Osteoblast (primary cell): ENCODE results near the gene SPHK1. TPM values are rescaled to one million over a fixed set of nuclear protein-coding genes. Genes with fewer than 3 reads are reported as not detected.

Experiments
- DNase-seq: peaks from one replicate; pipeline ENCODE4 v3.0.0; 2011; ENCODE audit warnings: low spot score, mixed read lengths; ENCODE audit not compliant: insufficient read length; ENCODE audit errors: missing footprints
- H2AFZ ChIP-seq: 2 replicates; pipeline ENCODE4 v1.6.0; 2011; ENCODE audit warnings: mild to moderate bottlenecking, low read length
- H3K27ac ChIP-seq: 2 replicates; pipeline ENCODE4 v1.5.1; 2011; ENCODE audit warnings: mild to moderate bottlenecking, low read depth, low read length, moderate library complexity
- H3K27me3 ChIP-seq: 2 replicates; pipeline ENCODE4 v1.6.0; 2012; ENCODE audit warnings: mild to moderate bottlenecking, control low read depth, inconsistent platforms, low read length, moderate library complexity; ENCODE audit not compliant: insufficient read depth
- H3K36me3 ChIP-seq: 2 replicates; pipeline ENCODE4 v1.5.1; 2011; ENCODE audit warnings: mild to moderate bottlenecking, low read length, control low read depth, moderate library complexity; ENCODE audit not compliant: insufficient read depth
- H3K4me1 ChIP-seq: 2 replicates; pipeline ENCODE4 v1.5.1; 2011; ENCODE audit warnings: mild to moderate bottlenecking, low read length, control low read depth, moderate library complexity; ENCODE audit not compliant: insufficient read depth
- H3K4me2 ChIP-seq: 2 replicates; pipeline ENCODE4 v1.6.0; 2011; ENCODE audit warnings: mild to moderate bottlenecking, low read length; ENCODE audit not compliant: insufficient read depth
- H3K4me3 ChIP-seq: fragments of 200-600 bp; sonication (generic); 3 replicates; pipeline ENCODE4 v1.5.1; 2012; ENCODE audit warnings: mild to moderate bottlenecking, low read length, inconsistent platforms; ENCODE audit not compliant: insufficient read depth
- H3K79me2 ChIP-seq: 2 replicates; pipeline ENCODE4 v1.6.0; 2012; ENCODE audit warnings: mild to moderate bottlenecking, low read length, control low read depth, inconsistent platforms; ENCODE audit not compliant: insufficient read depth
- H3K9me3 ChIP-seq: 2 replicates; pipeline ENCODE4 v1.5.1; 2011; ENCODE audit warnings: low read depth, low read length, control low read depth
- H4K20me1 ChIP-seq: 2 replicates; pipeline ENCODE4 v1.6.0; 2012; ENCODE audit warnings: mild to moderate bottlenecking, low read length, control low read depth; ENCODE audit not compliant: insufficient read depth
- CTCF ChIP-seq: IDR thresholded peaks from 2 replicates; pipeline ENCODE4 v1.5.1; 2011; ENCODE audit warnings: mild to moderate bottlenecking, low read depth, low read length, moderate library complexity; ENCODE audit errors: extremely low read depth
- total RNA-seq: library from RNA; depleted of rRNA; stranded (reverse); fragments of >200 nt; gene quantifications from 2 replicates; pipeline ENCODE4 v1.2.3, GENCODE V29; 2012

The SPHK1 gene
- total RNA-seq, 1 donor = 112 TPM

- no peak overlapping the region for H3K27ac ChIP-seq
- H3K4me3 ChIP-seq = no peak overlapping the region
- H3K4me1 ChIP-seq = peaks cover 19% of the 10 kb centered on the region
- H3K9me3 ChIP-seq = no peaks in the 10 kb centered on the region
- H4K20me1 ChIP-seq = peaks cover 6% of the 10 kb centered on the region
- peaks cover 14% of the 10 kb centered on the region for H3K36me3 ChIP-seq
- H3K27me3 ChIP-seq = no peaks in the 10 kb centered on the region
- TF ChIP-seq CTCF = no peak
- no peak for DNase-seq
- H2AFZ ChIP-seq = no peak overlapping the region
- no peak overlapping the region for H3K4me2 ChIP-seq
- peaks cover 40% of the 10 kb centered on the region for H3K79me2 ChIP-seq
Observed at GRCh38 chr17:76350463-76350862, 33.9 kb upstream of the SPHK1 start.

GRCh38 chr17:76351526-76352071, 32.8 kb upstream of the SPHK1 start:
- Histone ChIP-seq H3K36me3 (peaks cover 5% of the 10 kb centered on the region), H3K27ac (peak overlapping the region; percentile 61), H3K27me3 (no peaks in the 10 kb centered on the region), H3K4me2 (peak overlapping the region; percentile 70), H3K9me3 (no peaks in the 10 kb centered on the region), H2AFZ (no peak overlapping the region), H3K4me3 (peak overlapping the region; percentile 51), H4K20me1 (peaks cover 6% of the 10 kb centered on the region), H3K79me2 (peaks cover 40% of the 10 kb centered on the region), H3K4me1 (peaks cover 19% of the 10 kb centered on the region)
- no peak for TF ChIP-seq CTCF
- peak; percentile 75 for DNase-seq

- peaks cover 6% of the 10 kb centered on the region for H4K20me1 ChIP-seq
- peak; percentile 93 for DNase-seq
- peaks cover 22% of the 10 kb centered on the region for H3K4me1 ChIP-seq
- H3K79me2 ChIP-seq = peaks cover 40% of the 10 kb centered on the region
- no peak for TF ChIP-seq CTCF
- H2AFZ ChIP-seq = peak overlapping the region; percentile 77
- H3K9me3 ChIP-seq = no peaks in the 10 kb centered on the region
- peak overlapping the region; percentile 97 for H3K27ac ChIP-seq
- no peaks in the 10 kb centered on the region for H3K36me3 ChIP-seq
- no peaks in the 10 kb centered on the region for H3K27me3 ChIP-seq
- peak overlapping the region; percentile 93 for H3K4me3 ChIP-seq
- H3K4me2 ChIP-seq = peak overlapping the region; percentile 99
Observed at GRCh38 chr17:76353004-76353598, 31.3 kb upstream of the SPHK1 start.

GRCh38 chr17:76353599-76354316, 30.7 kb upstream of the SPHK1 start, which contains the start of gene PRPSAP1:
TSS of gene PRPSAP1 (minus strand) at chr17:76353916. CDS start at chr17:76353703, 213 bp downstream.
- Histone ChIP-seq H3K4me1 (peaks cover 22% of the 10 kb centered on the region), H3K27me3 (no peaks in the 10 kb centered on the region), H3K4me2 (peak within 1 kb of the TSS; percentile 99), H3K36me3 (no peaks in the 10 kb centered on the region), H3K9me3 (no peaks in the 10 kb centered on the region), H3K4me3 (peak within 1 kb of the TSS; percentile 93), H2AFZ (peak within 1 kb of the TSS; percentile 95), H3K27ac (peak within 1 kb of the TSS; percentile 97), H3K79me2 (peaks cover 38% of the 10 kb centered on the region), H4K20me1 (peaks cover 6% of the 10 kb centered on the region)
- peak; percentile 97 for DNase-seq
- TF ChIP-seq CTCF = no peak
